ENCODE measurements around the gene RAB11FIP4.

The RAB11FIP4 gene

GRCh38 chr17:31397256-31397939 is 5.9 kb downstream of the RAB11FIP4 start:
- no peaks in the 10 kb centered on the region for H3K36me3 ChIP-seq (ENCODE audit: low read length)
- H3K27me3 ChIP-seq (ENCODE audit: low read length) = 0 out of 2 replicates have a peak, but pooled peaks cover 3% of the 10 kb centered on the region
- H4K20me1 ChIP-seq (ENCODE audit: low read depth, low read length) = no peaks in the 10 kb centered on the region
- no peaks in the 10 kb centered on the region for H3K9me2 ChIP-seq (replicated peaks; ENCODE audit: insufficient read depth, low read length)
- H3K4me3 ChIP-seq (ENCODE audit: insufficient read depth, low read length, poor library complexity, severe bottlenecking) = no peak overlapping the region
- H3K4me2 ChIP-seq (ENCODE audit: low read depth, low read length, poor library complexity, severe bottlenecking) = no peak overlapping the region
- no peaks in the 10 kb centered on the region for H3F3A ChIP-seq (ENCODE audit: insufficient read depth)
- no peak overlapping the region for H3K27ac ChIP-seq (ENCODE audit: low read depth, low read length)
- no peaks in the 10 kb centered on the region for H3K79me2 ChIP-seq (ENCODE audit: insufficient read depth, low read length)
- no peak overlapping the region for H2AFZ ChIP-seq (ENCODE audit: low read depth, low read length, severe bottlenecking)
- no peaks in the 10 kb centered on the region for H3K9me3 ChIP-seq (ENCODE audit: insufficient read depth, low read length)
- no peak overlapping the region for H3K9ac ChIP-seq (ENCODE audit: low read length)
- TF ChIP-seq CTCF (IDR thresholded peaks at IDR 0.05; ENCODE audit: insufficient read depth, low read length, poor library complexity, severe bottlenecking) = no peak
- TF ChIP-seq EZH2phosphoT487 (conservative IDR thresholded peaks at IDR 0.05; ENCODE audit: low read length) = no peak

GRCh38 chr17:31398381-31399311 is 7.2 kb downstream of the RAB11FIP4 start:
- H3K9me2 ChIP-seq (replicated peaks; ENCODE audit: insufficient read depth, low read length) = no peaks in the 10 kb centered on the region
- no peak overlapping the region for H3K27ac ChIP-seq (ENCODE audit: low read depth, low read length)
- no peaks in the 10 kb centered on the region for H3F3A ChIP-seq (ENCODE audit: insufficient read depth)
- H3K4me2 ChIP-seq (ENCODE audit: low read depth, low read length, poor library complexity, severe bottlenecking) = no peak overlapping the region
- no peak overlapping the region for H3K9ac ChIP-seq (ENCODE audit: low read length)
- no peak for TF ChIP-seq CTCF (IDR thresholded peaks at IDR 0.05; ENCODE audit: insufficient read depth, low read length, poor library complexity, severe bottlenecking)
- no peak for TF ChIP-seq EZH2phosphoT487 (conservative IDR thresholded peaks at IDR 0.05; ENCODE audit: low read length)
- 0 out of 2 replicates have a peak, but pooled peaks cover 3% of the 10 kb centered on the region for H3K27me3 ChIP-seq (ENCODE audit: low read length)
- no peak overlapping the region for H3K4me3 ChIP-seq (ENCODE audit: insufficient read depth, low read length, poor library complexity, severe bottlenecking)
- H3K9me3 ChIP-seq (ENCODE audit: insufficient read depth, low read length) = no peaks in the 10 kb centered on the region
- no peaks in the 10 kb centered on the region for H3K79me2 ChIP-seq (ENCODE audit: insufficient read depth, low read length)
- no peaks in the 10 kb centered on the region for H3K36me3 ChIP-seq (ENCODE audit: low read length)
- no peak overlapping the region for H2AFZ ChIP-seq (ENCODE audit: low read depth, low read length, severe bottlenecking)
- no peaks in the 10 kb centered on the region for H4K20me1 ChIP-seq (ENCODE audit: low read depth, low read length)

GRCh38 chr17:31400481-31400950 is 9.0 kb downstream of the RAB11FIP4 start:
- no peaks in the 10 kb centered on the region for H3K36me3 ChIP-seq (ENCODE audit: low read length)
- no peaks in the 10 kb centered on the region for H3K79me2 ChIP-seq (ENCODE audit: insufficient read depth, low read length)
- TF ChIP-seq EZH2phosphoT487 (conservative IDR thresholded peaks at IDR 0.05; ENCODE audit: low read length) (no peak), CTCF (IDR thresholded peaks at IDR 0.05; ENCODE audit: insufficient read depth, low read length, poor library complexity, severe bottlenecking) (no peak)
- no peak overlapping the region for H2AFZ ChIP-seq (ENCODE audit: low read depth, low read length, severe bottlenecking)
- no peak overlapping the region for H3K9ac ChIP-seq (ENCODE audit: low read length)
- H3K9me3 ChIP-seq (ENCODE audit: insufficient read depth, low read length) = no peaks in the 10 kb centered on the region
- H3K4me2 ChIP-seq (ENCODE audit: low read depth, low read length, poor library complexity, severe bottlenecking) = no peak overlapping the region
- H3K27ac ChIP-seq (ENCODE audit: low read depth, low read length) = no peak overlapping the region
- H4K20me1 ChIP-seq (ENCODE audit: low read depth, low read length) = no peaks in the 10 kb centered on the region
- no peaks in the 10 kb centered on the region for H3K9me2 ChIP-seq (replicated peaks; ENCODE audit: insufficient read depth, low read length)
- no peak overlapping the region for H3K4me3 ChIP-seq (ENCODE audit: insufficient read depth, low read length, poor library complexity, severe bottlenecking)
- 0 out of 2 replicates have a peak, but pooled peaks cover 3% of the 10 kb centered on the region for H3K27me3 ChIP-seq (ENCODE audit: low read length)
- no peaks in the 10 kb centered on the region for H3F3A ChIP-seq (ENCODE audit: insufficient read depth)
